ENCODE results near the gene MEAF6. TPM values are rescaled to one million over a fixed set of nuclear protein-coding genes. Genes with fewer than 3 reads are reported as not detected.

MEAF6 gene
- total RNA-seq, 1 donor from 2014 or later, result 77.3 TPM

DNA sequence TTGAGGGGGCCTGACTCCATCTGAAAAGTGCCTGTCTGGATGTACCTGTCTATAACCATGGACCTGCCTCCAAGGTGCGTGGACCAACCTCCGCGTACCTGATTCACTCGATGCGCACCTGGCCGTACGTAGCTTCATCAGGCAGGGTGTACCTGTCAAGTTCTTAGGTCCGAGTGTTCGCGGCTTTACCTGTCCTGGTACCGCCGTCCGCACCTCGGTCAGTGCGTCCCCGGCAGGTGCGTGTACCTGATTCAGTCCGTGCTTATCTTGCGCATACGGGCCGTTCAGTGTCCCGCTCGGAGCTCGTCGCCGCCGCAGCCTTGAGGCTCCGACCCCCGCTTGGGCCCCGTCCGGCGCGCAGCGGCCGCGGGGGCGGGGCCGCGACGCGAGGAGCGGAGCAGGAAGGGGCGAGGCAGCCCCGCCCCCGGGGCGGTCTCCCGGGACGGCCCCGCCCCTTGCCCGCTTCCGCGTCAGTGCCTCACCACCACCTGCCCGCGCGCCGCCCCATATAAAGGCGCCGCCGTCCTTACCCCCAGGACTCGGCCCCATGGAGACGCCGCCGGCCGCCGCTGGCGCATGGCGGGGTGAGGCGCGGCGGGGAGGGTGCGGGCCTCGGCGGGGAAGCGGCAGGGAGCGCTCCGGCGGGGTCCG, 40.4 kb downstream of the MEAF6 start, which contains the start of gene ZC3H12A:
TSS of gene ZC3H12A (plus strand) at position 535 of the 651 bp plus-strand sequence. CDS start 917 bp downstream, outside the sequence.
- Mint-ChIP-seq H3K27me3 (ENCODE audit: low read depth) (peaks cover 34% of the 10 kb centered on the region), H3K27ac (ENCODE audit: unreplicated experiment) (no peak within 1 kb of the TSS), H3K4me3 (peak within 1 kb of the TSS; percentile 82), H3K36me3 (ENCODE audit: low read depth) (no peaks in the 10 kb centered on the region), H3K9me3 (no peaks in the 10 kb centered on the region), H3K4me1 (peaks cover 42% of the 10 kb centered on the region)
- DNase-seq (ENCODE audit: low read depth, low spot score), result peak; percentile 76
- TF ChIP-seq, protein P1, sequence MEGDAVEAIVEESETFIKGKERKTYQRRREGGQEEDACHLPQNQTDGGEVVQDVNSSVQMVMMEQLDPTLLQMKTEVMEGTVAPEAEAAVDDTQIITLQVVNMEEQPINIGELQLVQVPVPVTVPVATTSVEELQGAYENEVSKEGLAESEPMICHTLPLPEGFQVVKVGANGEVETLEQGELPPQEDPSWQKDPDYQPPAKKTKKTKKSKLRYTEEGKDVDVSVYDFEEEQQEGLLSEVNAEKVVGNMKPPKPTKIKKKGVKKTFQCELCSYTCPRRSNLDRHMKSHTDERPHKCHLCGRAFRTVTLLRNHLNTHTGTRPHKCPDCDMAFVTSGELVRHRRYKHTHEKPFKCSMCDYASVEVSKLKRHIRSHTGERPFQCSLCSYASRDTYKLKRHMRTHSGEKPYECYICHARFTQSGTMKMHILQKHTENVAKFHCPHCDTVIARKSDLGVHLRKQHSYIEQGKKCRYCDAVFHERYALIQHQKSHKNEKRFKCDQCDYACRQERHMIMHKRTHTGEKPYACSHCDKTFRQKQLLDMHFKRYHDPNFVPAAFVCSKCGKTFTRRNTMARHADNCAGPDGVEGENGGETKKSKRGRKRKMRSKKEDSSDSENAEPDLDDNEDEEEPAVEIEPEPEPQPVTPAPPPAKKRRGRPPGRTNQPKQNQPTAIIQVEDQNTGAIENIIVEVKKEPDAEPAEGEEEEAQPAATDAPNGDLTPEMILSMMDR (conservative IDR thresholded peaks at IDR 0.05), result no peak

DNA sequence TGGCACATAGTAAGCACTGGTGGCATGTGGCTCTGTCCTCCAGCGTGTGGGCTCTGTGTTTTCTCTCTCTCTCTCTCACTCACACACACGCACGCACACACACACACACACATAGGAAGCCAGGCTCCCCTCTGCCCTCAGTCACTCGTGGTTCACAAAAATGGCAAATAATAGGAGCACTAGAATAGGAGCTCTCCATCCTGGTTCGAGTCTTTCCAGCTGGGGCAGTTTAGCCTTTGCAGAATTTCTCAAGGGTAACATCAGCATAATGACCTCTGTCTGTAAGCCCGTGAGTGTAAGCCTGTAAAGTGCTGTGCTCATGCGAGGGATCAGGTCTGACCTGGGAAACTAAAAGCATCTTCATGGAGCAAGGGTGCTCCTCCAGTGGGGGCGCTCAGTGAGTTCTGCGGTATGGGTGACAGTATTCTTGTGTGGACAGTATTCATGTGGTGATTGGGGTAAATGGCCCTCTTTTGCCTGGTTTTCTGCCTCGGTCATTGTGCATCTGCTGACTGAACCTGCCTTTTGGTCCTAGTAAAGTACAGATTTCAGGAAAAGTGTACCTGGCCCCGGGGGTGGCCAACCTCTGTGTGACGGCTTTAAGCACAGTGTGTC, 41.0 kb downstream of the MEAF6 start:
- Mint-ChIP-seq H3K36me3 (ENCODE audit: low read depth) (no peaks in the 10 kb centered on the region), H3K9me3 (no peaks in the 10 kb centered on the region), H3K27me3 (ENCODE audit: low read depth) (peaks cover 34% of the 10 kb centered on the region), H3K4me1 (peaks cover 42% of the 10 kb centered on the region), H3K4me3 (peak overlapping the region; percentile 66), H3K27ac (ENCODE audit: unreplicated experiment) (no peak overlapping the region)
- TF ChIP-seq, protein P1 (conservative IDR thresholded peaks at IDR 0.05), result no peak
- DNase-seq (ENCODE audit: low read depth, low spot score), result no peak

DNA sequence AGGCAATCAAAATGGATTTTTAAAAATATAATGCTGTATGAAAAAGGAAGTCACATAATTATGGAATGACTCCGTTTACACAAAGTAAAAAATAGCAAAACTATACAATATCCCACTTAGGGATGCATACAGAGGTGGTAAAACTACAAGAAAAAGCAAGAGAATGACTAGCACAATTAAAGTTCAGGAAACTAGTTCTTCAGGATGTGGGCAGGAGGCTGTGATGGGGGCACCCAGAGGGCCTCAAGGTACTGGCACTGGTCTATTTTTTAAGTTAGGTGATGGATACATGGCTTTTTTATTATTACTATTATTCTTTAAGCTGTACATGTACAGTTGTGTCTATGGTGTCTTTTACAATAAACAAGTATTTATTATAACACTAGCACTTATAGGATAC, 41.6 kb downstream of the MEAF6 start:
- peak overlapping the region; percentile 66 for H3K4me3 Mint-ChIP-seq
- DNase-seq (ENCODE audit: low read depth, low spot score), result no peak
- peaks cover 34% of the 10 kb centered on the region for H3K27me3 Mint-ChIP-seq (ENCODE audit: low read depth)
- H3K9me3 Mint-ChIP-seq, result no peaks in the 10 kb centered on the region
- peaks cover 41% of the 10 kb centered on the region for H3K4me1 Mint-ChIP-seq
- TF ChIP-seq, protein P1 (conservative IDR thresholded peaks at IDR 0.05), result no peak
- no peak overlapping the region for H3K27ac Mint-ChIP-seq (ENCODE audit: unreplicated experiment)
- no peaks in the 10 kb centered on the region for H3K36me3 Mint-ChIP-seq (ENCODE audit: low read depth)

DNA sequence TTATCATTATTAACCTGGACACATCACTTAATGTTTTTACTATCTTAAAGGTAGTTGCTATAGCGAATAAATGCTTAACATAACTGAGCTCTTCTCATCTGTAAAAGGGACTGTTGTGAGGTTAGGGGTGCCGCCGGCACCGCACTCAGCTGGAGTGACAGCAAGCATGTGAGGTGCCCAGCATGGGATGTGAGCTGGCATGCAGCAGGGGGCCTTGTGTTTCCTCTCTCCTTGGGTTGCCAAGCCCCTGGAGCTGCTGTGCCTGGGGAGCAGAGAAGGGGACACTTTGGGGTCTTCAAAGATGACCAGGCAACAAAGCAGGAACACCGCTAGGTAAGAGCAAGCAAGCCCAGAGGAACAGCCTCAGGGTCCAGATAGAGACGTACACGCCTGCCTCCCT, 42.3 kb downstream of the MEAF6 start:
- H3K9me3 Mint-ChIP-seq, result no peaks in the 10 kb centered on the region
- H3K4me3 Mint-ChIP-seq, result peak overlapping the region; percentile 66
- peaks cover 34% of the 10 kb centered on the region for H3K27me3 Mint-ChIP-seq (ENCODE audit: low read depth)
- H3K36me3 Mint-ChIP-seq (ENCODE audit: low read depth), result no peaks in the 10 kb centered on the region
- DNase-seq (ENCODE audit: low read depth, low spot score), result no peak
- peaks cover 36% of the 10 kb centered on the region for H3K4me1 Mint-ChIP-seq
- TF ChIP-seq, protein P1 (conservative IDR thresholded peaks at IDR 0.05), result no peak
- no peak overlapping the region for H3K27ac Mint-ChIP-seq (ENCODE audit: unreplicated experiment)

DNA sequence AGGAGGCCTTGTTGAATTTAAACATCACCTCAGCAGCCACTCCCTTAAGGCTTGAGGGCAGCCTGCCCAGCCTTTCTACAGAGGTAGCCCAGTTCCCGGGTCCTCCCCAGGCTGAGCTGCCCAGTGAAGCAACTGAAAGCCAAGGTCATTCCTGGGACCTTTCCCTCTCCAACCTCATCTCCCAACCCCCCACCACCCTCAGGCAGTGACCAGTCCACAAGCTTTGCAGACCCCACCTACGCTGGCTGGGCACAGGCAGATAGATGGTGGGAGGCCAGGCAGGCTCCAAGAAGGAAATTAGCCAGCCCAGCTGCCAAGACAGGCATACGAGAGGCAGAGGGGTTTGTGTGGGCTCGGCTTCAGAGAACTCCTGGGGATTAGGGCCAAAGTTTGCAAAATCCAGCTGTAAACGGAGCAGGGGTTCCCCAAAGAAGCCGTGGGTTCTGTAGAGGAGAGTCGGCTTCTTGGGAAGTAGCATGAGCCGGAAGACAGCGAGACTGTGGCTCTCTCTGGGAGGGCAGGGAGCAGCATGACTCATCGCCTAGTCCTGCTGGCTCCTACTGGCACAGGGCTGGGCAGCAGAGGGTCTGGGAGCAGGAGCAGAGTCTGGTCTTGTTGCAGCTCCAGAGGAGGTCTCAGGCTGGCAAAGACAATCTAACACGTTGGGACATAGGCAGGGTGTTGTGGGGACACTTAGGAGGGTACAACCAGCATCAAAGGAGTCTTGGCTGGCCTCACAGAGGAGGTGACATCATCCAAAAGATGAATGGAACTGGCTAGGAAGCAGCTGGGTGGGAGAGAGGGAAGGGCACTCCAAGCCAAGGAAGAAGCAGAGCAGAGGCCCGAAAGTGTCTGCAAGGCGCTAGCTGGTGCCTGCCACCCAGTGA, 43.0 kb downstream of the MEAF6 start:
- peak overlapping the region; percentile 85 for H3K4me3 Mint-ChIP-seq
- TF ChIP-seq, protein P1 (conservative IDR thresholded peaks at IDR 0.05), result no peak
- peaks cover 34% of the 10 kb centered on the region for H3K27me3 Mint-ChIP-seq (ENCODE audit: low read depth)
- no peaks in the 10 kb centered on the region for H3K9me3 Mint-ChIP-seq
- H3K4me1 Mint-ChIP-seq, result peaks cover 31% of the 10 kb centered on the region
- H3K27ac Mint-ChIP-seq (ENCODE audit: unreplicated experiment), result peak overlapping the region; percentile 31
- no peaks in the 10 kb centered on the region for H3K36me3 Mint-ChIP-seq (ENCODE audit: low read depth)
- no peak for DNase-seq (ENCODE audit: low read depth, low spot score)

All from neural crest cell (in vitro differentiated cells).